K562 (cell line): ENCODE data around the gene SMPDL3B. TPM values are rescaled to one million over a fixed set of nuclear protein-coding genes. Genes with fewer than 3 reads are reported as not detected.

Source experiments
- ATAC-seq: fragments of 200-7000 bp; cut with Tn5 transposase; 3 replicates; pipeline ENCODE4 v1.9.1; 2020; ENCODE audit warnings: moderate library complexity
- BruUV-seq: library from RNA; stranded (reverse); fragments of 400-500 nt; replicated peaks from 2 replicates; lab custom pipeline; 2021; lab: Mats Ljungman, UMichigan
- CTCF ChIA-PET: fragments of 300-600 bp; formaldehyde crosslinking; extraction: SDS; loops from one replicate; lab custom pipeline; 2021; ENCODE audit warnings: low intra/inter-chr PET ratio; lab: Yijun Ruan, JAX
- POLR2A ChIA-PET: fragments of 300-600, 350-650 bp; sonication (Branson Sonifier 250); formaldehyde crosslinking; extraction: SDS; loops from one replicate; lab custom pipeline; 2021; ENCODE audit warnings: antibody characterized with exemption, inconsistent platforms; lab: Yijun Ruan, JAX
- DNase-seq, 4 experiments: peaks; one replicate each; pipeline versions ENCODE4 v3.0.0 to v3.0.0-alpha.2; 2011 to 2018; ENCODE audit warnings: low spot score in 3 of 4, mixed read lengths in 3 of 4; ENCODE audit errors: extremely low read depth in 1 of 4
- FAIRE-seq: peaks from 2 replicates; lab custom pipeline; 2011; peaks lifted over from hg19 to GRCh38; lab: Jason Lieb, UNC
- H2AFZ ChIP-seq: 2 replicates; pipeline ENCODE4 v1.6.0; 2011; ENCODE audit warnings: low read depth, low read length, control low read depth, inconsistent platforms
- H3K27ac ChIP-seq: fragments of 200-600 bp; 3 replicates; pipeline ENCODE4 v1.8.0; 2011; ENCODE audit warnings: low read depth, mild to moderate bottlenecking, control low read depth, inconsistent platforms, low read length, moderate library complexity, mixed read lengths; ENCODE audit errors: extremely low read depth
- H3K27me3 ChIP-seq, 2 experiments: fragments of 300-600 bp in 1 of 2; 2 replicates in 1 of 2; 3 replicates in 1 of 2; pipeline versions ENCODE4 v1.6.0 to v1.8.0; 2011; ENCODE audit warnings: inconsistent platforms in 2 of 2, low read length in 2 of 2, mild to moderate bottlenecking in 1 of 2, mixed read lengths in 1 of 2, moderate library complexity in 1 of 2; ENCODE audit not compliant: control insufficient read depth in 2 of 2, insufficient read depth in 2 of 2
- H3K36me3 ChIP-seq: fragments of 300-600 bp; 3 replicates; pipeline ENCODE4 v1.8.0; 2011; ENCODE audit warnings: mild to moderate bottlenecking, low read length, inconsistent platforms; ENCODE audit not compliant: control insufficient read depth, insufficient read depth
- H3K4me1 ChIP-seq, 2 experiments: fragments of 200-600 bp in 1 of 2; replicated peaks in 1 of 2; 2 replicates in 1 of 2; 3 replicates in 1 of 2; pipeline versions ENCODE4 v1.5.1 to v1.8.0; 2011; ENCODE audit warnings: inconsistent platforms in 2 of 2, low read length in 2 of 2, mild to moderate bottlenecking in 1 of 2, mixed read lengths in 1 of 2, moderate library complexity in 1 of 2; ENCODE audit not compliant: control insufficient read depth in 2 of 2, insufficient read depth in 2 of 2
- H3K4me2 ChIP-seq: 2 replicates; pipeline ENCODE4 v1.6.1; 2011; ENCODE audit warnings: low read length, control low read depth, inconsistent platforms, mixed read lengths; ENCODE audit not compliant: insufficient read depth
- H3K4me3 ChIP-seq: fragments of 200-600 bp; sonication (generic), shearing (Covaris generic); 2 replicates; pipeline ENCODE4 v1.5.1; 2016; ENCODE audit warnings: control low read depth, inconsistent platforms
- H3K79me2 ChIP-seq: fragments of 200-600 bp; 3 replicates; pipeline ENCODE4 v1.8.0; 2011; ENCODE audit warnings: low read length, inconsistent platforms; ENCODE audit not compliant: control insufficient read depth, insufficient read depth
- H3K9ac ChIP-seq, 2 experiments: 2 replicates each; pipeline versions ENCODE4 v1.6.0 to v1.6.1; 2011; ENCODE audit warnings: low read depth in 2 of 2, low read length in 2 of 2, control low read depth in 1 of 2, inconsistent platforms in 1 of 2, mild to moderate bottlenecking in 1 of 2, mixed read lengths in 1 of 2; ENCODE audit not compliant: insufficient read depth in 1 of 2
- H3K9me1 ChIP-seq: one replicate; pipeline ENCODE4 v1.6.0; 2011; ENCODE audit warnings: inconsistent platforms, mild to moderate bottlenecking, low read length, moderate library complexity; ENCODE audit not compliant: control insufficient read depth, insufficient read depth
- H3K9me3 ChIP-seq: replicated peaks from 2 replicates; pipeline ENCODE4 v1.5.1; 2011; ENCODE audit warnings: low read depth, low read length, inconsistent platforms; ENCODE audit not compliant: control insufficient read depth, insufficient read depth
- H4K20me1 ChIP-seq: replicated peaks from 2 replicates; pipeline ENCODE4 v1.6.1; 2011; ENCODE audit warnings: low read length, inconsistent platforms, mixed read lengths; ENCODE audit not compliant: control insufficient read depth, insufficient read depth
- BRCA1 ChIP-seq, 2 experiments: fragments of 450-650 bp in 1 of 2; sonication (generic) in 1 of 2; formaldehyde crosslinking in 1 of 2; IDR thresholded peaks; 2 replicates each; pipeline versions ENCODE4 v1.5.0 to v1.6.1; 2017 to 2020; ENCODE audit warnings: mild to moderate bottlenecking in 1 of 2, missing genetic modification reagents in 1 of 2
- CCNT2 ChIP-seq: IDR thresholded peaks from 2 replicates; pipeline ENCODE4 v1.6.1; 2011; ENCODE audit warnings: borderline replicate concordance, low read depth, mild to moderate bottlenecking, moderate library complexity, mixed read lengths, low read length; ENCODE audit not compliant: insufficient read length; ENCODE audit errors: extremely low read depth
- CHD4 ChIP-seq: fragments of 200-600 bp; sonication (generic); IDR thresholded peaks from 3 replicates; pipeline ENCODE4 v1.6.1; 2012; ENCODE audit warnings: low read depth, mild to moderate bottlenecking, mixed read lengths, low read length, inconsistent platforms; ENCODE audit not compliant: insufficient read depth, insufficient replicate concordance, poor library complexity, severe bottlenecking
- ESRRA ChIP-seq: fragments of 450-650 bp; IDR thresholded peaks from 2 replicates; pipeline ENCODE4 v1.6.1; 2014; ENCODE audit warnings: low read depth, mild to moderate bottlenecking, moderate library complexity, borderline replicate concordance
- ETS2 ChIP-seq: IDR thresholded peaks from 2 replicates; pipeline ENCODE4 v1.6.1; 2016; ENCODE audit warnings: borderline replicate concordance, missing genetic modification characterization, mild to moderate bottlenecking, moderate library complexity, missing compliant biosample characterization; ENCODE audit not compliant: poor library complexity, severe bottlenecking
- GABPA ChIP-seq: fragments of 200-800 bp; sonication (Bioruptor generic); conservative IDR thresholded peaks from 2 replicates; pipeline ENCODE4 v1.6.1; 2016; ENCODE audit warnings: low read depth, missing genetic modification characterization, missing compliant biosample characterization
- GABPB2 ChIP-seq: fragments of 250-450 bp; sonication (Bioruptor Pico); conservative IDR thresholded peaks from 2 replicates; pipeline ENCODE4 v1.5.1; 2021; ENCODE audit warnings: mild to moderate bottlenecking
- IRF2 ChIP-seq: sonication (generic); formaldehyde crosslinking; IDR thresholded peaks from 2 replicates; pipeline ENCODE4 v1.8.1; 2022; ENCODE audit warnings: mild to moderate bottlenecking, missing genetic modification reagents
- KAT8 ChIP-seq: fragments of 450-650 bp; IDR thresholded peaks from 2 replicates; pipeline ENCODE4 v1.6.1; 2016; ENCODE audit warnings: low read depth, mild to moderate bottlenecking
- KDM2B ChIP-seq: fragments of 250-450 bp; sonication (Bioruptor Pico); IDR thresholded peaks from 2 replicates; pipeline ENCODE4 v1.8.0; 2021; ENCODE audit warnings: mild to moderate bottlenecking, moderate library complexity
- NFRKB ChIP-seq: fragments of 450-650 bp; IDR thresholded peaks from 2 replicates; pipeline ENCODE4 v1.6.1; 2016; ENCODE audit warnings: low read depth
- RAD51 ChIP-seq: fragments of 450-650 bp; IDR thresholded peaks from 2 replicates; pipeline ENCODE4 v1.7.1; 2016; ENCODE audit warnings: low read depth, mild to moderate bottlenecking, borderline replicate concordance
- ZC3H8 ChIP-seq: fragments of 450-650 bp; IDR thresholded peaks from 2 replicates; pipeline ENCODE4 v1.6.1; 2017
- ZNF217 ChIP-seq: sonication (generic); formaldehyde crosslinking; IDR thresholded peaks from 2 replicates; pipeline ENCODE4 v1.8.0; 2022; ENCODE audit warnings: mild to moderate bottlenecking, missing genetic modification reagents
- ZNF347 ChIP-seq: fragments of 450-650 bp; formaldehyde crosslinking; IDR thresholded peaks from 2 replicates; pipeline ENCODE4 v1.4.0; 2020; ENCODE audit warnings: low read depth, mild to moderate bottlenecking, moderate library complexity
- WGBS: fragments of 100-300 bp; shearing (Covaris generic); methylation state at CpG from one replicate; pipeline ENCODE4 v1.1.6; 2016; ENCODE audit warnings: low coverage, mixed read lengths; ENCODE audit not compliant: insufficient coverage; ENCODE audit errors: missing lambda C conversion rate; 5-methylcytosine and 5-hydroxymethylcytosine counted together
- in situ Hi-C: fragments of 300-500 bp; cut with MboI; formaldehyde crosslinking; loops from 4 replicates; pipeline ENCODE4 v1.15.0; 2018; ENCODE audit warnings: inconsistent platforms, mixed read lengths
- intact Hi-C: fragments of 100-400 bp; cut with micrococcal nuclease; formaldehyde crosslinking; loops from 2 replicates; pipeline ENCODE4 v1.14.2; 2022
- polyA plus RNA-seq, 8 experiments: library from polyadenylated mRNA; depleted of rRNA in 4 of 8; stranded (reverse) in 5 of 8; unstranded in 3 of 8; fragments of >200 nt; fragmentation: Nextera tagmentation in 2 of 8; fragmentation: Illumina TruSeq in 1 of 8; extraction: Ambion mirVana in 2 of 8; extraction: Trizol in 1 of 8; gene quantifications; 2 replicates each; pipeline versions ENCODE4 v1.2.1 to v1.2.3, GENCODE V29; 2011 to 2014; ENCODE audit warnings: inconsistent platforms in 1 of 8, missing spikeins in 1 of 8
- total RNA-seq, 7 experiments: library from RNA; depleted of rRNA in 6 of 7; stranded (reverse); fragments of >200 nt in 6 of 7; fragmentation: Illumina TruSeq in 2 of 7; extraction: Trizol in 2 of 7; gene quantifications; 2 replicates each; pipeline versions ENCODE4 v1.2.1 to v1.2.3, GENCODE V29; 2011 to 2021; ENCODE audit warnings: low replicate concordance in 1 of 7
- TF ChIP-seq, protein P1 (sequence below): sonication (generic); formaldehyde crosslinking; IDR thresholded peaks from 2 replicates; pipeline ENCODE4 v1.4.0; 2020; ENCODE audit warnings: mild to moderate bottlenecking, missing genetic modification reagents
- TF ChIP-seq, protein P2 (sequence below): fragments of 450-650 bp; IDR thresholded peaks from 2 replicates; pipeline ENCODE4 v1.6.1; 2016; ENCODE audit warnings: low read depth, mild to moderate bottlenecking, moderate library complexity

The SMPDL3B gene
- total and polyA plus RNA-seq, 9 of the 15 experiments (the other 6 are each of a cell fraction or from before 2014, with no cell fraction given), result 0.07 to 1.2 (median 0.73) TPM

DNA sequence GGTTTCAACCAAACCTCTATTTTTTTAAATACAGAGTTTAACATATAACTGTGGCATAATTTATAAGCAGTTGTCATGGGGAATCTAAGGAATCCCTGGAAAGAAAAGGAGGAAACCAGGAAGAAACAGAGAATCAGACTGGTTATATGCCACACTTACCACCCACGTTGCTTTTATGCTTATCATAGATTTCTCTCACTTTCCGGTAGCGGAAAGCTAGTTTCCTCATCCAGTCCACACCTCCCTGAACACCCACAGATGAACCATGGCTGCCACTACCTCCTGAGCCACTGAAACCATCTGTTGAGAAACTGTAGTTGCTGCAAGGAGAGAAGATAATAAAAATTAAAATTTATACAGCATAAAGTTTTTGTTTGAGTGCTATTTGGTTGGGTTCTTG is 58.4 kb downstream of the SMPDL3B start:
- CTCF ChIA-PET, result no interaction called here
- DNase-seq (no peak), FAIRE-seq (no peak), ATAC-seq (no peak)
- no TSS peak for BruUV-seq
- no peaks in the 10 kb centered on the region for H4K20me1 ChIP-seq
- TF ChIP-seq KDM2B (CRISPR knock-in tag), result no peak
- no peak for TF ChIP-seq ZNF347
- TF ChIP-seq, protein P1, sequence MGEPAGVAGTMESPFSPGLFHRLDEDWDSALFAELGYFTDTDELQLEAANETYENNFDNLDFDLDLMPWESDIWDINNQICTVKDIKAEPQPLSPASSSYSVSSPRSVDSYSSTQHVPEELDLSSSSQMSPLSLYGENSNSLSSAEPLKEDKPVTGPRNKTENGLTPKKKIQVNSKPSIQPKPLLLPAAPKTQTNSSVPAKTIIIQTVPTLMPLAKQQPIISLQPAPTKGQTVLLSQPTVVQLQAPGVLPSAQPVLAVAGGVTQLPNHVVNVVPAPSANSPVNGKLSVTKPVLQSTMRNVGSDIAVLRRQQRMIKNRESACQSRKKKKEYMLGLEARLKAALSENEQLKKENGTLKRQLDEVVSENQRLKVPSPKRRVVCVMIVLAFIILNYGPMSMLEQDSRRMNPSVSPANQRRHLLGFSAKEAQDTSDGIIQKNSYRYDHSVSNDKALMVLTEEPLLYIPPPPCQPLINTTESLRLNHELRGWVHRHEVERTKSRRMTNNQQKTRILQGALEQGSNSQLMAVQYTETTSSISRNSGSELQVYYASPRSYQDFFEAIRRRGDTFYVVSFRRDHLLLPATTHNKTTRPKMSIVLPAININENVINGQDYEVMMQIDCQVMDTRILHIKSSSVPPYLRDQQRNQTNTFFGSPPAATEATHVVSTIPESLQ (CRISPR knock-in tag), result no peak
- no peak for TF ChIP-seq RAD51
- TF ChIP-seq GABPA (tag), result no peak
- TF ChIP-seq, protein P2, sequence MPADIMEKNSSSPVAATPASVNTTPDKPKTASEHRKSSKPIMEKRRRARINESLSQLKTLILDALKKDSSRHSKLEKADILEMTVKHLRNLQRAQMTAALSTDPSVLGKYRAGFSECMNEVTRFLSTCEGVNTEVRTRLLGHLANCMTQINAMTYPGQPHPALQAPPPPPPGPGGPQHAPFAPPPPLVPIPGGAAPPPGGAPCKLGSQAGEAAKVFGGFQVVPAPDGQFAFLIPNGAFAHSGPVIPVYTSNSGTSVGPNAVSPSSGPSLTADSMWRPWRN, result no peak
- no peak for TF ChIP-seq KAT8
- no peak for TF ChIP-seq CCNT2
- no peak for TF ChIP-seq ZC3H8
- TF ChIP-seq GABPB2 (CRISPR knock-in tag), result no peak
- no peak for TF ChIP-seq ESRRA
- TF ChIP-seq ZNF217 (CRISPR knock-in tag), result no peak
- TF ChIP-seq NFRKB, result no peak
- no peak for TF ChIP-seq CHD4
- TF ChIP-seq BRCA1 (IDR thresholded peaks at IDR 0.05), result no peak
- TF ChIP-seq BRCA1 (CRISPR knock-in tag; IDR thresholded peaks at IDR 0.05), result no peak
- no peak for TF ChIP-seq ETS2 (tag)
- TF ChIP-seq IRF2, result no peak
- peaks cover 93% of the 10 kb centered on the region for H3K36me3 ChIP-seq
- no peak overlapping the region for H3K4me2 ChIP-seq
- H3K9me3 ChIP-seq, result no peaks in the 10 kb centered on the region
- POLR2A ChIA-PET, result interaction anchor here (0.5 to 1.7 kb wide), 3 partner anchors 9 to 252 kb away, joined by 4 to 7 read pairs (median 4); partner anchors contain the start of gene EYA3
- H3K79me2 ChIP-seq, result no peaks in the 10 kb centered on the region
- 76% methylated on average over 3 of the region's 3 CpGs for WGBS
- H3K27me3 ChIP-seq, result no peaks in the 10 kb centered on the region
- H3K27ac ChIP-seq, result no peak overlapping the region
- H3K4me3 ChIP-seq, result no peak overlapping the region
- no peaks in the 10 kb centered on the region for H3K9me1 ChIP-seq
- no peaks in the 10 kb centered on the region for H3K4me1 ChIP-seq
- intact Hi-C loops (no loop called here), in situ Hi-C loops (no loop called here)
- no peak overlapping the region for H3K9ac ChIP-seq
- no peak overlapping the region for H2AFZ ChIP-seq
